NB4 (cell line): ENCODE data around the gene EHF.

Experiments
- POLR2A ChIP-seq: IDR thresholded peaks from 2 replicates; pipeline ENCODE4 v1.6.1; 2011; ENCODE audit warnings: mild to moderate bottlenecking; ENCODE audit not compliant: insufficient read length; ENCODE audit errors: extremely low read depth
- TF ChIP-seq, protein P1 (sequence below): IDR thresholded peaks from one replicate; pipeline ENCODE4 v1.5.1; 2012; ENCODE audit warnings: low read depth, low read length

- TF ChIP-seq, protein P1, sequence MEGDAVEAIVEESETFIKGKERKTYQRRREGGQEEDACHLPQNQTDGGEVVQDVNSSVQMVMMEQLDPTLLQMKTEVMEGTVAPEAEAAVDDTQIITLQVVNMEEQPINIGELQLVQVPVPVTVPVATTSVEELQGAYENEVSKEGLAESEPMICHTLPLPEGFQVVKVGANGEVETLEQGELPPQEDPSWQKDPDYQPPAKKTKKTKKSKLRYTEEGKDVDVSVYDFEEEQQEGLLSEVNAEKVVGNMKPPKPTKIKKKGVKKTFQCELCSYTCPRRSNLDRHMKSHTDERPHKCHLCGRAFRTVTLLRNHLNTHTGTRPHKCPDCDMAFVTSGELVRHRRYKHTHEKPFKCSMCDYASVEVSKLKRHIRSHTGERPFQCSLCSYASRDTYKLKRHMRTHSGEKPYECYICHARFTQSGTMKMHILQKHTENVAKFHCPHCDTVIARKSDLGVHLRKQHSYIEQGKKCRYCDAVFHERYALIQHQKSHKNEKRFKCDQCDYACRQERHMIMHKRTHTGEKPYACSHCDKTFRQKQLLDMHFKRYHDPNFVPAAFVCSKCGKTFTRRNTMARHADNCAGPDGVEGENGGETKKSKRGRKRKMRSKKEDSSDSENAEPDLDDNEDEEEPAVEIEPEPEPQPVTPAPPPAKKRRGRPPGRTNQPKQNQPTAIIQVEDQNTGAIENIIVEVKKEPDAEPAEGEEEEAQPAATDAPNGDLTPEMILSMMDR, result no peak
- TF ChIP-seq POLR2A, result no peak
Measured at GRCh38 chr11:34629711-34630110, 8.8 kb downstream of the EHF start.
